ENCODE data around the gene PARVG. TPM values are rescaled to one million over a fixed set of nuclear protein-coding genes. Genes with fewer than 3 reads are reported as not detected.

Gene PARVG
- total RNA-seq, 1 experiment from 2014 or later, result not detected

DNA sequence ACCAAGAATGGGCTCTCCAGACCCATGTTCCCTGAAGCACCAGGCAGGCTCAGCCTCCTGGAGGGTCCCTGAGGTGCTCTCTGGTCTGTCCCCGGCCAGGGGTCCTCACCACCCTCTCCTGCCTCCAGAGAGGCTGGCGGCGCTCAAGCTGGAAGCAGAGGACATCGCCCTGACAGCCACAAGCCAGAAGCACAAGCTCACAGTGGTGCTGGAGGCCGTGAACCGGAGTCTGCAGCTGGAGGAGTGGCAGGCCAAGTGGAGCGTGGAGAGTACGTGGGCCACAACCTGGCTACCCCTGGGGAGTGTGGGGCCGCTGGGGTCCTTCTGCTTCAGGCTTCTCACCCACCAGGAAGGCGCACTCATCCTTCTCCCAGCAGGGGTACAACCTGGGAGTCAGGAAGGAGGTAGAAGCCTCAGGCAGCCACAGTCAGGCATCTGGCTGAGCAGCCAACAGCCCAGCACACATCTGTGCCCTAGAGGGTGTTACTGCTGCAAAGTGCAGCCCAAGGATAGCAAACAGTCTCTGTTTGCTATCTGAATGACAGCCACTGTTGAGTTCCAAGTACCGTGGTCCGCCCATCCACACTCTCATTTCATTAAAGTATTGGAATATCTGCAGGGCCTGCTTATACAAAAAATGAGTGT, 8.4 kb downstream of the PARVG start:
- H3K4me1 ChIP-seq (ENCODE audit: insufficient read depth, low read length), result peaks cover 8% of the 10 kb centered on the region; the same call in 1 of the 2 replicates
- ChIA-PET CTCF (no interaction called here), POLR2A (ENCODE audit: unreplicated experiment) (no interaction called here)
- no peaks in the 10 kb centered on the region for H3K79me2 ChIP-seq (ENCODE audit: low read length)
- no peaks in the 10 kb centered on the region for H3K9me2 ChIP-seq (replicated peaks; ENCODE audit: low read length)
- H3K9me3 ChIP-seq (ENCODE audit: low read length), result no peaks in the 10 kb centered on the region
- H4K20me1 ChIP-seq (ENCODE audit: low read length), result no peaks in the 10 kb centered on the region
- no peak overlapping the region for H2AFZ ChIP-seq (ENCODE audit: low read length)
- H3K4me3 ChIP-seq (ENCODE audit: low read length), result no peak overlapping the region
- intact Hi-C loops (cut with micrococcal nuclease), result no loop called here
- no peaks in the 10 kb centered on the region for H3K36me3 ChIP-seq (ENCODE audit: low read depth, low read length)
- no peak overlapping the region for H3K9ac ChIP-seq (ENCODE audit: low read length)
- no peak overlapping the region for H3K4me2 ChIP-seq (ENCODE audit: low read length)
- TF ChIP-seq EZH2phosphoT487 (IDR thresholded peaks at IDR 0.05; ENCODE audit: borderline replicate concordance, low read length) (no peak), EZH2 (IDR thresholded peaks at IDR 0.05; ENCODE audit: low read length, unreplicated experiment) (no peak)
- TF ChIP-seq, protein P1, sequence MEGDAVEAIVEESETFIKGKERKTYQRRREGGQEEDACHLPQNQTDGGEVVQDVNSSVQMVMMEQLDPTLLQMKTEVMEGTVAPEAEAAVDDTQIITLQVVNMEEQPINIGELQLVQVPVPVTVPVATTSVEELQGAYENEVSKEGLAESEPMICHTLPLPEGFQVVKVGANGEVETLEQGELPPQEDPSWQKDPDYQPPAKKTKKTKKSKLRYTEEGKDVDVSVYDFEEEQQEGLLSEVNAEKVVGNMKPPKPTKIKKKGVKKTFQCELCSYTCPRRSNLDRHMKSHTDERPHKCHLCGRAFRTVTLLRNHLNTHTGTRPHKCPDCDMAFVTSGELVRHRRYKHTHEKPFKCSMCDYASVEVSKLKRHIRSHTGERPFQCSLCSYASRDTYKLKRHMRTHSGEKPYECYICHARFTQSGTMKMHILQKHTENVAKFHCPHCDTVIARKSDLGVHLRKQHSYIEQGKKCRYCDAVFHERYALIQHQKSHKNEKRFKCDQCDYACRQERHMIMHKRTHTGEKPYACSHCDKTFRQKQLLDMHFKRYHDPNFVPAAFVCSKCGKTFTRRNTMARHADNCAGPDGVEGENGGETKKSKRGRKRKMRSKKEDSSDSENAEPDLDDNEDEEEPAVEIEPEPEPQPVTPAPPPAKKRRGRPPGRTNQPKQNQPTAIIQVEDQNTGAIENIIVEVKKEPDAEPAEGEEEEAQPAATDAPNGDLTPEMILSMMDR (conservative IDR thresholded peaks at IDR 0.05; ENCODE audit: low read depth, low read length), result no peak
- DNase-seq (no peak), ATAC-seq (no peak)
- H3K27ac ChIP-seq (ENCODE audit: low read length), result no peak overlapping the region
- H3K27me3 ChIP-seq (ENCODE audit: low read length), result no peaks in the 10 kb centered on the region
- no TSS peak for BruUV-seq (replicated peaks)
- no peaks in the 10 kb centered on the region for H3F3A ChIP-seq (ENCODE audit: low read length, unreplicated experiment)

DNA sequence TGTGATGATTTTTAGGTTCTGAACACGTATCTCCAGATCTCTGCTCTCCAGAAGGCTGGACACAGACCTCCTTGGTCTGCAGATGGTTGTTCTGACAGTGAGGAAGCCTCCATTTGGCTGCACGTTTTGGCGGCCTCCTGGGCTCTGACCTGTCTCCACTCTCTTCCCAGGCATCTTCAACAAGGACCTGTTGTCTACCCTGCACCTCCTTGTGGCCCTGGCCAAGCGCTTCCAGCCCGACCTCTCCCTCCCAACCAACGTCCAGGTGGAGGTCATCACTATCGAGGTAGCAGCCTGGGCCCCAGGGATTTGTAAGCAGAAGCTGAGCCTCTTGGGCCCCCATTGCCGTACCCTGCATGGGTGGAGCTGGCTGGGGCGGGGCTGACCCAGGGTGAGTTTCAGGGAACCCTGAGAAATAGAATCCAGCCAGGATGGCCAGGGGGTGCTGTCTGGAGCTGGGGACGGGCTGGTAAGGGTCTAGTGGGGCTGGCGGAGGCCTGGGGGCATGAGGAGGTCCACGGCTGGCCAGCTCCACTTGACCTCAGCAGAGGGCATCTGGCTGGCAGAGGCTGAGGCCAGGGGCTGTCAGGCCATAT, 9.8 kb downstream of the PARVG start:
- Histone ChIP-seq H3K4me1 (ENCODE audit: insufficient read depth, low read length) (peaks cover 8% of the 10 kb centered on the region; the same call in 1 of the 2 replicates), H4K20me1 (ENCODE audit: low read length) (no peaks in the 10 kb centered on the region), H3K27me3 (ENCODE audit: low read length) (no peaks in the 10 kb centered on the region), H3K4me3 (ENCODE audit: low read length) (no peak overlapping the region), H3K9me3 (ENCODE audit: low read length) (no peaks in the 10 kb centered on the region), H2AFZ (ENCODE audit: low read length) (no peak overlapping the region), H3K79me2 (ENCODE audit: low read length) (no peaks in the 10 kb centered on the region), H3K36me3 (ENCODE audit: low read depth, low read length) (no peaks in the 10 kb centered on the region), H3K4me2 (ENCODE audit: low read length) (no peak overlapping the region), H3K9ac (ENCODE audit: low read length) (no peak overlapping the region), H3K9me2 (replicated peaks; ENCODE audit: low read length) (no peaks in the 10 kb centered on the region), H3K27ac (ENCODE audit: low read length) (no peak overlapping the region), H3F3A (ENCODE audit: low read length, unreplicated experiment) (no peaks in the 10 kb centered on the region)
- BruUV-seq (replicated peaks), result no TSS peak
- ChIA-PET POLR2A (ENCODE audit: unreplicated experiment) (no interaction called here), CTCF (interaction anchor here (0.6 kb wide), 1 partner anchor 816 kb away, joined by 4 read pairs; no protein-coding TSS in a partner anchor)
- intact Hi-C loops (cut with micrococcal nuclease), result no loop called here
- TF ChIP-seq, protein P1 (conservative IDR thresholded peaks at IDR 0.05; ENCODE audit: low read depth, low read length), result no peak
- TF ChIP-seq EZH2phosphoT487 (IDR thresholded peaks at IDR 0.05; ENCODE audit: borderline replicate concordance, low read length), result no peak
- ATAC-seq (no peak), DNase-seq (no peak)

GRCh38 chr22:44191036-44191454, 10.3 kb downstream of the PARVG start:
- no peaks in the 10 kb centered on the region for H3K27me3 ChIP-seq (ENCODE audit: low read length)
- no peak overlapping the region for H3K4me3 ChIP-seq (ENCODE audit: low read length)
- DNase-seq (no peak), ATAC-seq (no peak)
- H3K9me2 ChIP-seq (replicated peaks; ENCODE audit: low read length), result no peaks in the 10 kb centered on the region
- no peak overlapping the region for H3K4me2 ChIP-seq (ENCODE audit: low read length)
- intact Hi-C loops (cut with micrococcal nuclease), result no loop called here
- no peak overlapping the region for H3K9ac ChIP-seq (ENCODE audit: low read length)
- H2AFZ ChIP-seq (ENCODE audit: low read length), result no peak overlapping the region
- no peaks in the 10 kb centered on the region for H3K9me3 ChIP-seq (ENCODE audit: low read length)
- ChIA-PET POLR2A (ENCODE audit: unreplicated experiment) (no interaction called here), CTCF (interaction anchor here (0.6 kb wide), 1 partner anchor 817 kb away, joined by 4 read pairs; no protein-coding TSS in a partner anchor)
- no TSS peak for BruUV-seq (replicated peaks)
- TF ChIP-seq EZH2phosphoT487 (IDR thresholded peaks at IDR 0.05; ENCODE audit: borderline replicate concordance, low read length) (no peak), EZH2 (IDR thresholded peaks at IDR 0.05; ENCODE audit: low read length, unreplicated experiment) (no peak)
- TF ChIP-seq, protein P1 (conservative IDR thresholded peaks at IDR 0.05; ENCODE audit: low read depth, low read length), result no peak
- H3F3A ChIP-seq (ENCODE audit: low read length, unreplicated experiment), result no peaks in the 10 kb centered on the region
- H3K79me2 ChIP-seq (ENCODE audit: low read length), result no peaks in the 10 kb centered on the region
- H3K4me1 ChIP-seq (ENCODE audit: insufficient read depth, low read length), result peaks cover 8% of the 10 kb centered on the region; the same call in 1 of the 2 replicates
- no peaks in the 10 kb centered on the region for H4K20me1 ChIP-seq (ENCODE audit: low read length)
- no peak overlapping the region for H3K27ac ChIP-seq (ENCODE audit: low read length)
- no peaks in the 10 kb centered on the region for H3K36me3 ChIP-seq (ENCODE audit: low read depth, low read length)
